ENCODE results near the gene SLC26A8.
"Not testable (repeated sequence)": the region's sequence is repeated elsewhere in the genome, so short reads cannot be mapped to it uniquely, and the experiment has no call there.

Gene SLC26A8

DNA sequence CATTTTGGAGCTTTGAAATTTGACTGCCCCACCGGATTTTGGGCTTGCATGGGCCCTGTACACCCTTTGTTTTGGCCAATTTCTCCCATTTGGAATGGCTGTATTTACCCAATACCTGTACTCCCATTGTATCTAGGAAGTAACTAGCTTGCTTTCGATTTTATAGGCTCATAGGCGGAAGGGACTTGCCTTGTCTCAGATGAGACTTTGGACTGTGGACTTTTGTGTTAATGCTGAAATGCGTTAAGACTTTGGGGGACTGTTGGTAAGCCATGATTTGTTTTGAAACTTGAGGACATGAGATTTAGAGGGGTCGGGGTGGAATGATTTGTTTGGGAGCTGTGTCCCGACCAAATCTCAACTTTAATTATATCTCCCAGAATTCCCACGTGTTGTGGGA lies 83.3 kb downstream of the SLC26A8 start:
- not testable (repeated sequence) for DNase-seq (ENCODE audit: low read depth)

- DNase-seq (ENCODE audit: low read depth): not testable (repeated sequence)
Observed at GRCh38 chr6:35940014-35940413, 84.4 kb downstream of the SLC26A8 start.

- DNase-seq (ENCODE audit: low read depth): not testable (repeated sequence)
Observed at GRCh38 chr6:35939259-35939658, 85.2 kb downstream of the SLC26A8 start.

- no peak for DNase-seq (ENCODE audit: low read depth)
Observed at GRCh38 chr6:35936681-35937359, 87.6 kb downstream of the SLC26A8 start.

GRCh38 chr6:35935469-35935868 lies 89.0 kb downstream of the SLC26A8 start:
- no peak for DNase-seq (ENCODE audit: low read depth)

- no peak for DNase-seq (ENCODE audit: low read depth)
Observed at GRCh38 chr6:35933844-35934243, 90.6 kb downstream of the SLC26A8 start.

GRCh38 chr6:35931873-35932272 lies 92.6 kb downstream of the SLC26A8 start:
- DNase-seq (ENCODE audit: low read depth): not testable (repeated sequence)

DNA sequence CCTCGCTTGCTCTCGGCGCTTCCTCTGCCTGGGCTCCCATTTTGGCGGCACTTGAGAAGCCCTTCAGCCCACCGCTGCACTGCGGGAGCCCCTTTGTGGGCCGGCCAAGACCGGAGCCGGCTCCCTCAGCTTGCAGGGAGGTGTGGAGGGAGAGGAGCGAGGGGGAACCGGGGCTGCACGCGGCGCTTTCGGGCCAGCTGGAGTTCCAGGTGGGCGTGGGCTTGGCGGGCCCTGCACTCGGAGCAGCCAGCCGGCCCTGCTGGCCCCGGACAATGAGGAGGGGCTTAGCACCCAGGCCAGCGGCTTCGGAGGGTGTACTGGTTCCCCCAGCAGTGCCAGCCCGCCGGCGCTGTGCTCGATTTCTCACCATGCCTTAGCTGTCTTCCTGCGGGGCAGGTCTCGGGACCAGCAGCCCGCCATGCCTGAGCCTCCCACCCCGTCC lies 93.3 kb downstream of the SLC26A8 start:
- DNase-seq (ENCODE audit: low read depth): no peak

DNA sequence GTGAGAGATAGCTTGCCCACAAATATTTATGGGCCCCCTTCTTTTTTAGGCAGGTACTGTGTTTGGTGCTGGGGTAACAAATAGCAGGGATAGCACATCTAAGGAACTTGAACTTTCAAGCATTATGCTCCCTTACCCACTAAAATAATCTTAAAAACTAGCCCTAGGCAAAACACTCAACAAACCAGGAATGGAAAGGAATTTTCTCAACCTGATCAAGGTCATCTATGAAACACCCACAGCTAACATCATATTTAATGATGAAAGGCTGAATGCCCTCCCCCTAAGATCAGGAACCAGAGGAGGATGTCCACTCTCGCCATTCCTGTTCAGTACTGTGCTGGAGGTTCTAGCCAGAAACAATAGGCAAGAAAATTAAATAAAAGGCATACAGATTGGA lies 94.8 kb downstream of the SLC26A8 start:
- DNase-seq (ENCODE audit: low read depth): no peak

DNA sequence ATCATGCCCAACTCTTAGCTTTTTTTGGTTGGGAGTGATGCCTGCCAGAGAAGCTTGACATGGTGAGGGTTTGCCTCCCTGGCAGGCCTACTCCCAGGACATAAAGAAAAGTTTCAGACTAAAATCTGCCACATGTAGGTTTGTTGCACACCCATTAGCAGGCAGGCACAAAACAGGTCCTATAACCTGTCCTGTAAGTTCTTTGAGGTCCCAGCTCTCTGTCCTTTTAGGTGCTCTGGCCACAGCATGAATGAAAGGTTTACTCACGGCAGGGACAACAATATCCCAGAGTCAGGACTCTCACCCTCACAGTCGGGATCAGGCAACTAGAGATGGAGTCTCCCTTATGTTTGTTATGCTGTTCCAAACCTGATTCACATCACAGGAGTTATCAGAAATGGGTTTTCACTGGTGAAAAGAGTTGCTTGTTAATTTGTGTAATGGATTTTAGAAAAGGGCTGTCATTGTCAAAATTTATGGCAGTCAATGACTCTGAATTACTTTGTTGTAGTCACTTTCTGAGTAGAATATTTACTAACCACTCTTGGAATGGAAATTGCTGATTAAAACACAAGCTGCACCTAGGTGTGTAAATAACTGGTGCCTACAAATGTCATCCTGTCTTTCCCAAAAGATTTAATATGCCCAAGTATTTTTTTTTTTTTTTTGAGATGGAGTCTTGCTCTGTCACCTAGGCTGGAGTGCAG lies 97.8 kb downstream of the SLC26A8 start:
- DNase-seq (ENCODE audit: low read depth): no peak

DNA sequence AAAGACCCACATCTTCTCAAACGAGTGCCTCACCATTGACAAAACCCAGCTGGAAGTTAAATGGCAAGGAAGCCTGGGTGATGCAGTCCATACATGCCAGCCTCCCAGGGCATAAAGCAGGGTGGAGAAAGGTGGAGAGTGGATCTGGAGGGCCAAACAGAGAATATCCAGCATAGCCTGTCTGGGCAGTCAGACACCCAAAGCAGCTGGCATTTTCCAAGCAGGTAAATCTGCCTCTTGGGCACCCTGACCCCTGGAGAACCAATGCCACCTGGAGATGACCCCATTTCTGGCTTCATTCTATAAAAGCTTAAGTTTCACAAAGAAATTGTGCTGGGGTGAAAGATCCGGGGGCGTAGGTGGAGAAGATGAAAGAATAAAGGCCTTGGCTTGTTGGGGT lies 98.5 kb downstream of the SLC26A8 start:
- DNase-seq (ENCODE audit: low read depth): no peak

- DNase-seq (ENCODE audit: low read depth): no peak
Observed at GRCh38 chr6:35924146-35924545, 100.3 kb downstream of the SLC26A8 start.

DNA sequence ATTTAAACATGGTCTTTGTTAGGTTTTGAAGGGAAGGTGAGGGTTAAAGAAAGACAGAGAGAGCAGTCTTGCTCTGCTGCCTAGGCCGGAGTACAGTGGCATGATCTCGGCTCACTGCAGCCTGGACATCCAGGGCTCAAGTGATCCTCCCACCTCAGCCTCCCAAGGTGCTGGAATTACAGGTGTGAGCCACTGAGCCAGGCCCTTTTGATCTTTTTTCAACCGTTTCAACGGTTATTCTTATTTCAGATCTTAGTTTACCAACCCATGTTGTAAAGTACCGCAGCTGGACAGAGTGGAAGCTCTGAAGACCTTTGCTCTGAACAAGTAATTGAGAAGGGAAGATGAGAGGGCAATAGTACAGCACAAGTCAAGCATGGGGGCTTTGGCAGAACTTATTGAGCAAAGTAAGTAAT lies 102.3 kb downstream of the SLC26A8 start:
- no peak for DNase-seq (ENCODE audit: low read depth)

- DNase-seq (ENCODE audit: low read depth): peak; percentile 47
Observed at GRCh38 chr6:35920793-35921732, 103.4 kb downstream of the SLC26A8 start, which contains the start of gene SRPK1. Gene SRPK1 (minus strand): TSS chr6:35921098. CDS start chr6:35921056, 42 bp downstream.

DNA sequence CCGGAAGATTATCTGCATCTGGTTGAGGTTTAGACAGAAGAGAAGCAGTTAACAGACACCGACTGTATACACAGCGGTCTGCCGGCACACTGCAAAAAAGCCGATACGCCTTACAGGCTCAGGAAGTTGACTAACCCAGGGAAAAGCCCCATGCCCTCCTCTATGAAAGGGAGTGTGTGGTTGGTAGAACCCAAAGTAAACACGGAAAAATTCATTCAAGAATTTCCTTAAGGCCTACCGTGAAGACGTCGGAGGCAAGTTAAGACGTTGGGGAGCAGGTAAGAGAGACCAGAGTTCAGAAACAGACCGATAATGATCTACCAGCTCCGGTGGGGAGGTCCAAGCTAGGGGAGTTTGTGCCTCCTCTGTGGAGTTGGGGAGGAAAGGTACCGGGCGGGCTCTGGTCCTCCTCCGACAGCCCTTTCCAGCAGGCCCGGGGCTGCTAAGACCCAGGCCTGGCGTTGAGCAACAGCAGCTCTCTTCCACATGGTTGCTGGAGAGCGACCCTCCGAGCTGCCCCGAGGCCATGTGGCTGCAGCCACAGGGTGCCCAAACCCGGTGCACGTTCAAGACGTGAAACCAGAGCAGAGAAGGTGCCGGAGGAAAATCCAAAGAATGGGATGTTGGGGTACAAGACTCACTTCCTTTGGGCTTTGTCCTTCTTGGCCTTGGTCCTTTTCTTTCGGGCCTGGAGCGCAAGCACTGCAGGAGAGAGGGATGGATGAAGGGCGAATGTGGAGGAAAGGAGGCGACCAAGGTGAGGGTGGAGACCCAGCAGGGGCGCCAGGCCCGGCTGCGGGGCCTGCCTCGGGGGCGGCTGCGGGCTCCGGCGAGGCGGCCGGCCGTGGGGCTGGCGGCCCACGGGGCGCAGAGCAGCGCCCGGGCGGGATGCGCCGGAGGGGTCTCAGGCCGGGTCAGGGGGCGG lies 104.4 kb downstream of the SLC26A8 start:
- DNase-seq (ENCODE audit: low read depth): no peak

GRCh38 chr6:35919085-35919826 lies 105.2 kb downstream of the SLC26A8 start:
- DNase-seq (ENCODE audit: low read depth): no peak

- not testable (repeated sequence) for DNase-seq (ENCODE audit: low read depth)
Observed at GRCh38 chr6:35916893-35917292, 107.5 kb downstream of the SLC26A8 start.

- no peak for DNase-seq (ENCODE audit: low read depth)
Observed at GRCh38 chr6:35916056-35916455, 108.4 kb downstream of the SLC26A8 start.

DNA sequence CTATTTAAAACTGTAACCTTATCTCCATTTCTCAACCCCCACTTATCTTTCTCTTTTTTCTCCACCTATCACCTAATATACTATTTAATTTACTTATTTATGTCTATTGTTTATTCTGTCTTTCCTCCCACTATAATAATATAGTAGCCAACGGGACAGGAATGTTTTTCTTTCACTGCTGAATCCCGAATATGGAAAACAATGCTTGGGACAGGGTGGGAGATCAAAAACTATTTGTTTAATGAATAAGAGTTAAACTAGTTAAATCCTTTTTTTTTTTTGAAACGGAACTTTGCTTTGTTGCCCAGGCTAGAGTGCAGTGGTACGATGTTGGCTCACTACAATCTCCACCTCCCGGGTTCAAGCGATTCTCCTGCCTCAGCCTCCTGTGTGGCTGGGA lies 109.9 kb downstream of the SLC26A8 start:
- no peak for DNase-seq (ENCODE audit: low read depth)

DNA sequence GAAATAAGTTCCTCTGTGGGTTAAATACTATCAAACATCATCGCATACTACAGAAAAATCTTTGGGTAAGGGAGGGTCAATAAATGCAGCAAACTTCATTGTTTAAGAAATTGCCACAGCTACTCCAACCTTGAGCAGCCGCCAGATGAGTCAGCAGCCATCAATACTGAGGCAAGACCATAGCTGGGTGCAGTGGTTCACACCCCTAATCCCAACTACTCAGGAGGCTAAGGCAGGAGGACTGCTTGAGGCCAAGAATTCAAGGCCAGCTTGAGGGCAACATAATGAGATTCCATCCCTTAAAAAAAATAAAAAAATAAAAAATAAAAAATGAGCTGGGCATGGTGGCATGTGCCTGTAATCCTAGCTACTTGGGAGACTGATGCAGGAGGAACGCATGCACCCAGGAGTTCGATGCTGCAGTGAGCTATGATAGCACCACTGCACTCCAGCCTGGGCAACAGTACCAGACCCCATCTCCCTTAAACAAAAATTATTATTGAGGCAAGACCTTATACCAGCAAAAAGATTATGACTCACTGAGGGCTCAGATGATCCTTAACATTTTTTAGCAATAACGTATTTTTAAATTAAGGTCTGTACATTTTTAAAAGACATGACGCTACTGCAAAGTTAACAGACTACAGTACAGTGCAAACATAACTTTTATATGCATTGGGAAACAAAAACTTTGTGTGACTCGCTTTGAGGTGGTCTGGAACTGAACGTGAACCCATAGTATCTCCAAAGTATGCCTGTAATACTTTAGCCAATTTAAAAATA lies 112.4 kb downstream of the SLC26A8 start:
- no peak for DNase-seq (ENCODE audit: low read depth)
